Measurements from ENCODE around the gene CTRB1.
"Not testable (repeated sequence)": the region's sequence is repeated elsewhere in the genome, so short reads cannot be mapped to it uniquely, and the experiment has no call there.

CTRB1 gene

DNA sequence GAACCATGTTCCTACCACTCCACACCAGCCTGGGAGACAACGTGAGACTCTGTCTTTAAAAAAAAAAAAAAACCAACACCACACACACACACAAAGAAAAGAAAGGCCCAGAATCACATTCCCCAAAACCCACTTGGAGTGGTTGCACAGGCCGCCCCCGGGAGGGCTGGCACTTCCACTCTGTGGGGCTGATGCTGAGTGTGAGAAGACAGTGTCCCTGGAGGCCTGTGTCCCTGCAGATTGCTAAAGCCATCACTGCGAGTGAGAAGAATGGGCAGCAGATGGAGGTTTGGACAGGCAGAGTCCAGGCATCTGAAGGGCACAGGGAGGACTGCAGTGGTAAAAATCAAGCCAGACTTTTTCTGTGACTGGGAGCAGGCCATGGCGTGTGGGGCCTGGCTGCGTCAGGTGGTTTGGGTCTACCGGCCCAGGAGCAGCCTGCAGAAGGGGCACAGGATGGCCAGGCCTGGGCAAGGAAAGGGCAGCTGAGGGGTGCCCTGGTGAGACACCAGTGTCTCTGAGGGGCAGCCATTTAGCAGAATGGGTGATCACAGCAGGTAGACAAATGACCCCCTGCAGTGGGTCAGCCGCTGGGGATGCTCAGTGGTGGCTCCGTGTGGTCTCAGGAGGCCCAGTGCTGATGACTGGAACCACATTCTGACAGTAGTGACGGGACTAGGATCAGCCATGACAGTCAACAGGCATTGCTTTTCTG lies 24.9 kb upstream of the CTRB1 start:
- no peak for FAIRE-seq
- DNase-seq (ENCODE audit: insufficient read length): no peak
- TF ChIP-seq POLR2A (IDR thresholded peaks at IDR 0.05; ENCODE audit: low read depth, low read length) (no peak), POLR2AphosphoS5 (IDR thresholded peaks at IDR 0.05; ENCODE audit: low read depth, low read length) (no peak), TAF1 (IDR thresholded peaks at IDR 0.05; ENCODE audit: borderline replicate concordance, low read depth, low read length) (no peak)

DNA sequence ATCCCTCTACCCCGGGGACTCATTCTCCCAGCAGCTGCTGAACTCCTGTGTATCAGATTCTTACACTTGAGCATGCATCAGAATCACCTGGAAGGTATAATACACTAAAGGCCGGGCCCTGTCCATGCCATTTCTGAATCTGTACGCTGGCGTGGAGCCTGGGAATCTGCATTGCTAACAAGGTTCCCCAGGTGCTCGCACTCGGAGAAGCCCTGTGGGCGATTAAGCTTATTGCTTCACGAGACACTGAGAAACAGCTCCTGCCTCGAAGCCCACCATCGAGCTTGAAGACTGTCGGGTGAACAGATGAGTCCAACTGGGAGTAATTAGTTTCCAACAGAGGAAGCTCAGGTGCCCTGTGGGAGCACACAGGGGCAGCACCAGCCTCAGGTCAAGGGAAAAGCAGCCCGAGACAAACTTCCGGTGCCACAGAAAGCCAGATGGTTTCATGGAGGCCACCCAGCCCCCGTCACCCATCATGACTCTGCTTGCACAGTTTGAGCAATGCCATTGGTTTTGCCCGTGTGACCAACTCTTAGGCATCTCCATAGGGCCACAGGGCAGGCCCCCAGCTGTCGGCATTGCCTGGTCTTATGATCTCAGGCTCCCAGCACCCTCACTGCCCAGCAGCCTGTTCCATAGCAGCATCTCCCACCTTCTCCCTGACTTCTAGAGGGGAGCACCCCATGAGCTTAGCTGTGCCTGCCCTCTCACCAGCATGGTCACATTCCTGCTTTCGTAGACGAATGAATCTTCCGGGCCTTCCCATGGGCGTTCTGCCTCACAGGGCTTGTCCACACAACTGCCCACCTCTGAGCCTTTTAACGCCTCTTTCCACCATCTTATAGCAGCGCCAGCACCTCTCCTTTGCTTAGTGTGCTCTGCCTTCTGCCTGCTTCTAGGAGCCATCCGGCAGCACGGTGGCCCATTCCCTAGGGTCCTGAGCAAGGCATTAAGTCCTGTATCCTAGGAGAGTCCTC lies 22.7 kb upstream of the CTRB1 start:
- FAIRE-seq: no peak
- no peak for DNase-seq (ENCODE audit: insufficient read length)
- TF ChIP-seq POLR2A (IDR thresholded peaks at IDR 0.05; ENCODE audit: low read depth, low read length): no peak
- no peak for TF ChIP-seq POLR2AphosphoS5 (IDR thresholded peaks at IDR 0.05; ENCODE audit: low read depth, low read length)
- no peak for TF ChIP-seq TAF1 (IDR thresholded peaks at IDR 0.05; ENCODE audit: borderline replicate concordance, low read depth, low read length)

DNA sequence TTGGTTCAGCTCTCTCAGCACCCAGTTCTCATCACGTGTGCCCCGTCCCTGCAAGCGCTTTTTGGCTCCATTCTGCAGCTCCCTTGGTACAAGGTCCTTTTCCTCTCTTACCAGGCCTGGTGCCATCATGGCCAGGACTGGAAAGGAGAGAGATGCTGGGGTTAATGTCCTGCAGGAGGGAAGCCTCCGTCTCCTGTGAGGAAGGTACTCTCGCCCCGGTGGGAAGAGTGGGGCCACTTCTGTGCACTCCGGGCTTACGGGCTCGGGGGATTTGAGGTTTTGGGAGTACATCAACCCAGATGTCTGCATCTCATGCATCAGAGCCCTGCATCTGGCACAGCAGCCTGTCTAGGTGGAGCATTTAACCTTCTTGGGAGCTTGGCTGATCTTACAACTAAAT lies 22.0 kb upstream of the CTRB1 start:
- DNase-seq (ENCODE audit: insufficient read length): no peak
- no peak for FAIRE-seq
- no peak for TF ChIP-seq TAF1 (IDR thresholded peaks at IDR 0.05; ENCODE audit: borderline replicate concordance, low read depth, low read length)
- TF ChIP-seq POLR2AphosphoS5 (IDR thresholded peaks at IDR 0.05; ENCODE audit: low read depth, low read length): no peak
- no peak for TF ChIP-seq POLR2A (IDR thresholded peaks at IDR 0.05; ENCODE audit: low read depth, low read length)

DNA sequence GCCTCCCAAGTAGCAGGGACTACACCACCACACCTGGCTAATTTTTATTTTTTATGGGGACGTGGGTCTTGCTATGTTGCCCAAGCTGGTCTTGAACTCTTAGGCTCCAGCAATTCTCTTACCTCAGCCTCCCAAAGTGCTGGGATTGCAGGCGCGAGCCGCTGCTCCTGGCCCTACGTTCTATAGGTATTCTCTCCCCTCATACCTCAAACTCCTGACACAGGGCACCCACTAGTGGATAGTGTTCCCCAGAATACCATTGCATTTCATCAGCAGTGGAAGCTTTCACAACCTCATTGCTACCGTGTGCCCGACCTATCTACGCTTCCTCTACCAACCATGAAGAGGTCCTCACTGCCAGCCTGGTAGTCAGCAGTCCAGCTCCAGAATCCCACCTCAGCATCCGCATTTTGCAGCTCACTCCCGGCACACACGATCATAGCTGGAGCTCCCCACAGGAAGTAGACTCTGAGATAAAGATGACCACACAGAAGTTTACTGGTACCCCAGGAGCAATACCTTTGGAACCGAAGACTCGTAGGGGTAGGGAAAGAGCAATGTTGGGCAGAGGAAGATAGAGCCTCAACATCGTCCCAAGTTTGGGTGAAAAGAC lies 21.2 kb upstream of the CTRB1 start:
- TF ChIP-seq POLR2AphosphoS5 (IDR thresholded peaks at IDR 0.05; ENCODE audit: low read depth, low read length) (no peak), TAF1 (IDR thresholded peaks at IDR 0.05; ENCODE audit: borderline replicate concordance, low read depth, low read length) (no peak), POLR2A (IDR thresholded peaks at IDR 0.05; ENCODE audit: low read depth, low read length) (no peak)
- FAIRE-seq (no peak), DNase-seq (ENCODE audit: insufficient read length) (no peak)

DNA sequence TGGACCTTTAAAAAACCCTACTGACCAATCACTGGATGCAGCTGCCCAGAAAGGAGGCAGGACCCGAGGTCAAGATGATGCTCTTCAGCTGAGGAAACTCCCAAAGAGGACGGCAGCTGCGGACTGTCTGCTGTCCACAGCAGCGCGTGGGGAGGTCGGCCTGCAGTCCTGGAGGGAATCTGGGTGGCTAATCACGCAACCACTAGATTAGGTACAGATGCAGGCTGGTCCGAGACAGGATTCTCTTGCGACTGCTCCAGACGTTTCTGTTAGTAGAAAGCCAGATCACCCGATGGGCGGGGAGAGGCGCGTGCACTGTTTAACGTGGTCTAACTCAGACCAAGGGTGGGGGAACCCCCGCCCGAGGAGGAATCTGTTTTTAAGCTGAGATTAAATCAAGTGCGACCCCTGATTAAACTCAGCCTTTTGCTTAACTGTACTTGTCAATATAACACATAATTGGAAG lies 20.6 kb upstream of the CTRB1 start:
- FAIRE-seq (no peak), DNase-seq (ENCODE audit: insufficient read length) (no peak)
- TF ChIP-seq TAF1 (IDR thresholded peaks at IDR 0.05; ENCODE audit: borderline replicate concordance, low read depth, low read length): no peak

DNA sequence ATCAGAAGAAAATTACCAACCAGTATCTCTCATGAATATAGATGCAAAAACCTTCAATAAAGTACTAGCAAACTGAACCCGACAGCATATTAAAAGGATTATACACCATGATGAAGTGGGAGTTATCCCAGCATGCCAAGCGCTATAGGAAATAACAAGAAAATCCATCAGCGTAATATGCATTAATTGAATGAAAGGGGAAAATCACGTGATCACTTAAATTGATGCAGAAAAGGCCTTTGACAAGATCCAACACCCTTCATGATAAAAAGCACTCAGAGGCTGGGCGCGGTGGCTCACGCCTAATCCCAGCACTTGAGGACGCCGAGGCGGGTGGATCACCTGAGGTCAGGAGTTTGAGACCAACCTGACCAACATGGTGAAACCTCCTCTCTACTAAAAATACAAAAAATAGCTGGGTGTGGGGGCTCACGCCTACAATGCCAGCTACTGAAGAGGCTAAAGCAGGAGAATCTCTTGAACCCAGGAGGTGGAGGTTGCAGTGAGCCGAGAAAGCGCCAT lies 16.7 kb upstream of the CTRB1 start:
- TF ChIP-seq POLR2AphosphoS5 (IDR thresholded peaks at IDR 0.05; ENCODE audit: low read depth, low read length) (no peak), POLR2A (IDR thresholded peaks at IDR 0.05; ENCODE audit: low read depth, low read length) (no peak), TAF1 (IDR thresholded peaks at IDR 0.05; ENCODE audit: borderline replicate concordance, low read depth, low read length) (no peak)
- DNase-seq (ENCODE audit: insufficient read length) (no peak), FAIRE-seq (no peak)

DNA sequence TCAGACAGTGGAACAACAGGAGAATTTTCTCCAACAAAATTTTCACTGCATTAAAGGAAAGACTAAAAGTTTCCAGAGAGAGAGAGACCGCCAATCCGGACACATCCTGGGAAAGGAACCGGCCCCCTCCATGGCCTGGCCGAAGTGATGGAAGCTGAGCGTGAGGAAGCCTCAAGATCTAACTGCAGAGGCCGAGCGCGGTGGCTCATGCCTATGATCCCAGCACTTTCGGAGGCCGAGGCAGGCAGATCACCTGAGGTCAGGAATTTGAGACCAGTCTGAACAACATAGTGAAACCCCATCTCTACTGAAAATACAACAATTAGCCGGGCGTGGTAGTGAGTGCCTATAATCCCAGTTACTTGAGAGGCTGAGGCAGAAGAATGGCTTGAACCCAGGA lies 15.7 kb upstream of the CTRB1 start:
- no peak for TF ChIP-seq POLR2AphosphoS5 (IDR thresholded peaks at IDR 0.05; ENCODE audit: low read depth, low read length)
- no peak for TF ChIP-seq POLR2A (IDR thresholded peaks at IDR 0.05; ENCODE audit: low read depth, low read length)
- no peak for TF ChIP-seq TAF1 (IDR thresholded peaks at IDR 0.05; ENCODE audit: borderline replicate concordance, low read depth, low read length)
- DNase-seq (ENCODE audit: insufficient read length) (no peak), FAIRE-seq (no peak)

DNA sequence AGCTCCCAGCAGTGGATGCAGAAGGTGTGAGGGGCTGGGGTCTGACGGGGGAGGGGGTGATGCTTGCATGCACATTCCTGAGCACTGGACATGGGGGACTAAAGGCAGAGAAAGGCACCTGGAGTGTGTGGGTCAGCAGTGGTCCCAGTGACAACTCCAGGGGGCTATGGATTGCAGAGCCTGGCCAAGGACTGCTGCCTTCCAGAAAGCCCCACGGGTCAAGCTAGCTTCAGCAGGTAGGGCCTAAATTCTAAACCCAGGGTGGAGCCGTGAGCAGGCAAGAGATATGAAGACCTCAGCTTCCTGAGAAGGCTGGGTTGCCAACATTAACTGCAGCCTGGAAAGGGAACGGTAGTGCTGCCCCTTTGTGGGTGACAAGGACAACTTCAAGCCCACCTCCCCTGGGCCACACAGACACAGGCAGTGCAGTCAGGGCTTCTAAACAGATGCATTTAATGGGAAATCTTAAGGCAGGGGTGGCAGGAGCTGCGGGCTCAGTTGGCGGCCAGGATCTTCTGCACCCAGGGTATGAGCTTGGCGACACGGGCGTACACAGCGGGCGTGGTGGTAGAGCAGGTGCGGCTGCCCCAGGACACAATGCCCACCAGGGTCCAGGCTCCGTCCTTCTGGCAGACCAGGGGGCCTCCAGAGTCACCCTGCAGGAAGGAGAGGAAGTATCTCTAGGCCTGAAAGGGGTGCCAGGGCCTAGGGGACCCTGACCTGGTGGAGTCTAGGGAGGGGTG lies 14.9 kb upstream of the CTRB1 start:
- FAIRE-seq (no peak), DNase-seq (ENCODE audit: insufficient read length) (no peak)
- no peak for TF ChIP-seq POLR2AphosphoS5 (IDR thresholded peaks at IDR 0.05; ENCODE audit: low read depth, low read length)
- no peak for TF ChIP-seq POLR2A (IDR thresholded peaks at IDR 0.05; ENCODE audit: low read depth, low read length)
- TF ChIP-seq TAF1 (IDR thresholded peaks at IDR 0.05; ENCODE audit: borderline replicate concordance, low read depth, low read length): no peak

DNA sequence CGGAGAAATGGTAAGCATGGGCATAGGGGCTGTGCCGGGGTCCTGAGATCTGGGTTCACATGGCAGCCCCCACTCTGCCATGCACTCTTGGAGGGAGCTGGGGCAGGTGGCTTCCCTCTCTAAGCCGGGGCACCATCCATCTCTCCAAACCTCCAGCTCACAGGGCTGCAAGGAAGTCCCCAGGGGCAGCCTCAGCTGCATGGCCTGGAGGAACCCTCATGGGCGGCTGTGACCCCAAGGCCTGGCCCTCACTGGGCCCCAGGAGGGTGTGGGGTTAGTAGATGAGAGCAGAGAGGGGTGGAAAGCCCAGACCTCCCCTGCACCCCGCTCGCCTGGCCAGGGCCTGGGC lies 14.4 kb upstream of the CTRB1 start:
- no peak for DNase-seq (ENCODE audit: insufficient read length)
- no peak for FAIRE-seq
- TF ChIP-seq POLR2A (IDR thresholded peaks at IDR 0.05; ENCODE audit: low read depth, low read length): no peak
- TF ChIP-seq TAF1 (IDR thresholded peaks at IDR 0.05; ENCODE audit: borderline replicate concordance, low read depth, low read length): no peak
- no peak for TF ChIP-seq POLR2AphosphoS5 (IDR thresholded peaks at IDR 0.05; ENCODE audit: low read depth, low read length)

DNA sequence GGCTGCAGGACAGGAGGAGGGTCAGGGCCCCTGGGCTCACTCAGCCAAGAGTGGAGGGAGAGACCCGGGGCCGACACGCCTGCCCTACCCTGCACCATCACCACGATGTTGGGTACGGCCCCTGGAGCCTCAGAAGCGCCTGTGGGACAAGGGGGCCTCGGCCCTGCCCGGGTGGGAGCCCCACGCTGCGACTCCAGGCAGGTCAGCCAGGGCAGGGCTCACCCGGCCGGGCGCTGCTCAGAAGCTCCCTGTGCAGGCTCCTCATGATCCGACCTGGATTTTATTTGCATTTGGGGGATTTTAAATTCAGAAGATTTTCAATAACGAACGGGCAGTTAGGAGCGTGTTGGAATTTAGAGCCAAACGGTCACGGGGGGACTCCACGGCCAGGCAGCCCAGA lies 13.9 kb upstream of the CTRB1 start:
- DNase-seq (ENCODE audit: insufficient read length); FAIRE-seq: not testable (repeated sequence)

DNA sequence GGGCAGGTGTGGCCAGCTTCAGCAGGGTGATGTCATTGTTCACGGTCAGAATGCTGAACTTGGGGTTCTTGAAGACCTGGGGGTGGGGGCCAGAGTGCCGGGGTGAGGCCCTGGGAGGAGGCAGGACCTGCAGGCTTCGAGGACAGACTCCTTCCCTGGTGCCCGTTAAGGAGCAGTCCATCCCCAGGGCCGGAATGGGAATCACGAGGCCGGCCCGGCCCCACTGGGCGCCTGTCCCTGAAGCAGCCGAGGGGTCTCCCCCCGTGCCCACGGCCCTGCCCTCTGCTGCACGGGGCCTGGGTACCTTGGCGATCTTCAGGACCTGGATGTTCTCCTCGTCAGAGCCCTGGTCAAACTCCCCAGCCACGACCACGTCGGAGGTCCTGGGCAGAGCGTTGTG lies 13.3 kb upstream of the CTRB1 start:
- not testable (repeated sequence) for DNase-seq (ENCODE audit: insufficient read length); FAIRE-seq

DNA sequence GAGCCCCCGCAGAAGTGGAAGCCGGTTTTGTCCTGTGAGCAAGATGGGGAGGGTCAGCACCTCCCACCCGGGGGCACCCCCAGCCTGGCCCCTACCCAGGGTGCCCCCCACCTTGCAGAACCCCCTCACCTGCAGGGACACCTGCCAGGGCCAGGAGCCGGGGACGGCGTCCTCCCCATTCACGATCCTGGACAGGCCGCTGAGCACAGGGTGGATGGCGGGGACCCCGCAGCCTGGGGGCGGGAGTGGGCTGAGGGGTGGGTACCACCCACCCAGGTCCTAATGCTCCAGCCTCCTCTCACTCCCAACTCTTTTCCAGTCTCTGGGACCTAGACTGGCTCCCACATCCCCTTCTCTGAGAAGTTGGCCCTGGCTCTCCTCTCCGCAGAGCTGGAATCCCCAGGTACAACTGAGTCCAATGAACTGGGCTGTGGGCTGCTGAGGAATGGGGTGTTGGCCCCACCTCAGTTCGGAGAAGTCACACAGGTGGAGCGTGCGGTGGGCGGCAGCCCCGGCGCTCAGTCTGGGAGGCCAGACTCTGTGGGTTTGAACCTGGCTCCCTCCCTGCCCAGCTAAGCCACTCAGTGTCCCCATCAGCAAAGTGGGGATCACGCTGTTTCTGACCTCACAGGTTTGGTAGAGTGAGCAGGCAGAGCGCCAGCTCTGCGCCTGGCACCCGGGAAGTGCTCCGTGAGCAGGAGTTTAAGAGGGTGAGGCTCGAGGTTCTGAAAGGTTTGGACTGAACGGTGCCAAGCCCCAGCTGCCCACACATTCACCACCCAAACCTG lies 12.6 kb upstream of the CTRB1 start:
- not testable (repeated sequence) for DNase-seq (ENCODE audit: insufficient read length); FAIRE-seq
